ENCODE measurements around the gene AUTS2.

DNA sequence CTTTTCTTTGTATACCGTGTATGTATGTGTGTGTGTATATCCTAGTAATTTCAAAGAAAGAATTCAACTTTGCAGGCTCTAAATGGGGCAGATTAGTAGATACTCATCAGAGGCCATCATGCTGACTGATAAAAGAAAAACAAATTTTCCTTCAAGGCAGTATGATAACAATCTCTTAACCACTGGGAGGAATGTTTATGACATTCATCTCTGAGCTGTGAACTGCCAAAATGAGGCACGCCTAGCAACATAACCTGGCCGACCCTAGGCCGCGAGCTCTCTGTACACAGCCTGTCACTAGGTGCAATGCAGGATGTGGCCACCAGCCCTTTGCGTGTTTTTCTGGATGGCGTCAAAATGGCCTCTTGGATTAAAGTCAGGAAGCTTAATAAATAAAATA lies 1190.0 kb downstream of the AUTS2 start:
- TF ChIP-seq, protein P1, sequence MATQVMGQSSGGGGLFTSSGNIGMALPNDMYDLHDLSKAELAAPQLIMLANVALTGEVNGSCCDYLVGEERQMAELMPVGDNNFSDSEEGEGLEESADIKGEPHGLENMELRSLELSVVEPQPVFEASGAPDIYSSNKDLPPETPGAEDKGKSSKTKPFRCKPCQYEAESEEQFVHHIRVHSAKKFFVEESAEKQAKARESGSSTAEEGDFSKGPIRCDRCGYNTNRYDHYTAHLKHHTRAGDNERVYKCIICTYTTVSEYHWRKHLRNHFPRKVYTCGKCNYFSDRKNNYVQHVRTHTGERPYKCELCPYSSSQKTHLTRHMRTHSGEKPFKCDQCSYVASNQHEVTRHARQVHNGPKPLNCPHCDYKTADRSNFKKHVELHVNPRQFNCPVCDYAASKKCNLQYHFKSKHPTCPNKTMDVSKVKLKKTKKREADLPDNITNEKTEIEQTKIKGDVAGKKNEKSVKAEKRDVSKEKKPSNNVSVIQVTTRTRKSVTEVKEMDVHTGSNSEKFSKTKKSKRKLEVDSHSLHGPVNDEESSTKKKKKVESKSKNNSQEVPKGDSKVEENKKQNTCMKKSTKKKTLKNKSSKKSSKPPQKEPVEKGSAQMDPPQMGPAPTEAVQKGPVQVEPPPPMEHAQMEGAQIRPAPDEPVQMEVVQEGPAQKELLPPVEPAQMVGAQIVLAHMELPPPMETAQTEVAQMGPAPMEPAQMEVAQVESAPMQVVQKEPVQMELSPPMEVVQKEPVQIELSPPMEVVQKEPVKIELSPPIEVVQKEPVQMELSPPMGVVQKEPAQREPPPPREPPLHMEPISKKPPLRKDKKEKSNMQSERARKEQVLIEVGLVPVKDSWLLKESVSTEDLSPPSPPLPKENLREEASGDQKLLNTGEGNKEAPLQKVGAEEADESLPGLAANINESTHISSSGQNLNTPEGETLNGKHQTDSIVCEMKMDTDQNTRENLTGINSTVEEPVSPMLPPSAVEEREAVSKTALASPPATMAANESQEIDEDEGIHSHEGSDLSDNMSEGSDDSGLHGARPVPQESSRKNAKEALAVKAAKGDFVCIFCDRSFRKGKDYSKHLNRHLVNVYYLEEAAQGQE (IDR thresholded peaks at IDR 0.05), result no peak
- TF ChIP-seq, protein P2, sequence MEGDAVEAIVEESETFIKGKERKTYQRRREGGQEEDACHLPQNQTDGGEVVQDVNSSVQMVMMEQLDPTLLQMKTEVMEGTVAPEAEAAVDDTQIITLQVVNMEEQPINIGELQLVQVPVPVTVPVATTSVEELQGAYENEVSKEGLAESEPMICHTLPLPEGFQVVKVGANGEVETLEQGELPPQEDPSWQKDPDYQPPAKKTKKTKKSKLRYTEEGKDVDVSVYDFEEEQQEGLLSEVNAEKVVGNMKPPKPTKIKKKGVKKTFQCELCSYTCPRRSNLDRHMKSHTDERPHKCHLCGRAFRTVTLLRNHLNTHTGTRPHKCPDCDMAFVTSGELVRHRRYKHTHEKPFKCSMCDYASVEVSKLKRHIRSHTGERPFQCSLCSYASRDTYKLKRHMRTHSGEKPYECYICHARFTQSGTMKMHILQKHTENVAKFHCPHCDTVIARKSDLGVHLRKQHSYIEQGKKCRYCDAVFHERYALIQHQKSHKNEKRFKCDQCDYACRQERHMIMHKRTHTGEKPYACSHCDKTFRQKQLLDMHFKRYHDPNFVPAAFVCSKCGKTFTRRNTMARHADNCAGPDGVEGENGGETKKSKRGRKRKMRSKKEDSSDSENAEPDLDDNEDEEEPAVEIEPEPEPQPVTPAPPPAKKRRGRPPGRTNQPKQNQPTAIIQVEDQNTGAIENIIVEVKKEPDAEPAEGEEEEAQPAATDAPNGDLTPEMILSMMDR (IDR thresholded peaks at IDR 0.05; ENCODE audit: low read depth, low read length, missing input control), result no peak
- TF ChIP-seq JUND (IDR thresholded peaks at IDR 0.05) (no peak), RXRA (IDR thresholded peaks at IDR 0.05) (no peak), YY1 (IDR thresholded peaks at IDR 0.05) (no peak), GABPA (IDR thresholded peaks at IDR 0.05 in 1 of 2, conservative IDR thresholded peaks at IDR 0.05 in 1 of 2) (no peak)
- TF ChIP-seq, protein P3, sequence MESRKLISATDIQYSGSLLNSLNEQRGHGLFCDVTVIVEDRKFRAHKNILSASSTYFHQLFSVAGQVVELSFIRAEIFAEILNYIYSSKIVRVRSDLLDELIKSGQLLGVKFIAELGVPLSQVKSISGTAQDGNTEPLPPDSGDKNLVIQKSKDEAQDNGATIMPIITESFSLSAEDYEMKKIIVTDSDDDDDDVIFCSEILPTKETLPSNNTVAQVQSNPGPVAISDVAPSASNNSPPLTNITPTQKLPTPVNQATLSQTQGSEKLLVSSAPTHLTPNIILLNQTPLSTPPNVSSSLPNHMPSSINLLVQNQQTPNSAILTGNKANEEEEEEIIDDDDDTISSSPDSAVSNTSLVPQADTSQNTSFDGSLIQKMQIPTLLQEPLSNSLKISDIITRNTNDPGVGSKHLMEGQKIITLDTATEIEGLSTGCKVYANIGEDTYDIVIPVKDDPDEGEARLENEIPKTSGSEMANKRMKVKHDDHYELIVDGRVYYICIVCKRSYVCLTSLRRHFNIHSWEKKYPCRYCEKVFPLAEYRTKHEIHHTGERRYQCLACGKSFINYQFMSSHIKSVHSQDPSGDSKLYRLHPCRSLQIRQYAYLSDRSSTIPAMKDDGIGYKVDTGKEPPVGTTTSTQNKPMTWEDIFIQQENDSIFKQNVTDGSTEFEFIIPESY (IDR thresholded peaks at IDR 0.05), result no peak
- TF ChIP-seq, protein P4, sequence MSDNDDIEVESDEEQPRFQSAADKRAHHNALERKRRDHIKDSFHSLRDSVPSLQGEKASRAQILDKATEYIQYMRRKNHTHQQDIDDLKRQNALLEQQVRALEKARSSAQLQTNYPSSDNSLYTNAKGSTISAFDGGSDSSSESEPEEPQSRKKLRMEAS (IDR thresholded peaks at IDR 0.05), result no peak
- TF ChIP-seq, protein P5, sequence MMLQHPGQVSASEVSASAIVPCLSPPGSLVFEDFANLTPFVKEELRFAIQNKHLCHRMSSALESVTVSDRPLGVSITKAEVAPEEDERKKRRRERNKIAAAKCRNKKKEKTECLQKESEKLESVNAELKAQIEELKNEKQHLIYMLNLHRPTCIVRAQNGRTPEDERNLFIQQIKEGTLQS (IDR thresholded peaks at IDR 0.05), result no peak
